Fibroblast of villous mesenchyme (primary cell): ENCODE data around the gene GPHN. TPM values are rescaled to one million over a fixed set of nuclear protein-coding genes. Genes with fewer than 3 reads are reported as not detected.
"Not testable (repeated sequence)": the region's sequence is repeated elsewhere in the genome, so short reads cannot be mapped to it uniquely, and the experiment has no call there.

Experiments
- DNase-seq: peaks from one replicate; pipeline ENCODE4 v3.0.0-alpha.2; 2010; ENCODE audit warnings: low read depth
- H3K4me3 ChIP-seq: 2 replicates; pipeline ENCODE4 v1.5.1; 2011; ENCODE audit warnings: low read depth, mild to moderate bottlenecking, low read length
- total RNA-seq: library from RNA; depleted of rRNA; stranded (reverse); fragments of >200 nt; gene quantifications from 2 replicates; pipeline ENCODE4 v1.2.3, GENCODE V29; 2012
- TF ChIP-seq, protein P1 (sequence below): IDR thresholded peaks from 2 replicates; pipeline ENCODE4 v1.5.1; 2012; ENCODE audit warnings: low read depth, mild to moderate bottlenecking, low read length; ENCODE audit not compliant: insufficient read depth

Gene GPHN
- total RNA-seq, 1 donor: 9.1 TPM

DNA sequence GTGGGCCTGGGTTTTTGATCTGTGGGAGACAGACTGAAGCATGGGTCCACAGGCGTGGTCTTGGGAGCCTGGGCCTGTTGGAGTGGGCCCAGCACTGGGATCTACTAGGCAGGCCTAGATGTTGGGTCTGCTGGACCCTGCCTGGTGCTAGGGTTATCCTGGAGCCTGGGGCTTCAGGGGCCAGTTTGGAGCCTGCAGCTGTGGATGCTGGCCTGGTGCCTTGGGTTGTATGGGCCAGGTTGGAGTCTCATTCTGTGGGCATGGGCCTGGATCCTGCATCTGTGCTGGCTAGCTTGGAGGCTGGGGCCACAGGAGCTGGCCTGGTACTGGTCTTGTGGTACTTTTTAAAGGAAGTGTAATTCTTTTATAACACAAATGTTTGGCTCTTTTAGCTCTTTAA, 68.0 kb downstream of the GPHN start:
- H3K4me3 ChIP-seq: no peak overlapping the region
- TF ChIP-seq, protein P1, sequence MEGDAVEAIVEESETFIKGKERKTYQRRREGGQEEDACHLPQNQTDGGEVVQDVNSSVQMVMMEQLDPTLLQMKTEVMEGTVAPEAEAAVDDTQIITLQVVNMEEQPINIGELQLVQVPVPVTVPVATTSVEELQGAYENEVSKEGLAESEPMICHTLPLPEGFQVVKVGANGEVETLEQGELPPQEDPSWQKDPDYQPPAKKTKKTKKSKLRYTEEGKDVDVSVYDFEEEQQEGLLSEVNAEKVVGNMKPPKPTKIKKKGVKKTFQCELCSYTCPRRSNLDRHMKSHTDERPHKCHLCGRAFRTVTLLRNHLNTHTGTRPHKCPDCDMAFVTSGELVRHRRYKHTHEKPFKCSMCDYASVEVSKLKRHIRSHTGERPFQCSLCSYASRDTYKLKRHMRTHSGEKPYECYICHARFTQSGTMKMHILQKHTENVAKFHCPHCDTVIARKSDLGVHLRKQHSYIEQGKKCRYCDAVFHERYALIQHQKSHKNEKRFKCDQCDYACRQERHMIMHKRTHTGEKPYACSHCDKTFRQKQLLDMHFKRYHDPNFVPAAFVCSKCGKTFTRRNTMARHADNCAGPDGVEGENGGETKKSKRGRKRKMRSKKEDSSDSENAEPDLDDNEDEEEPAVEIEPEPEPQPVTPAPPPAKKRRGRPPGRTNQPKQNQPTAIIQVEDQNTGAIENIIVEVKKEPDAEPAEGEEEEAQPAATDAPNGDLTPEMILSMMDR: no peak
- no peak for DNase-seq

DNA sequence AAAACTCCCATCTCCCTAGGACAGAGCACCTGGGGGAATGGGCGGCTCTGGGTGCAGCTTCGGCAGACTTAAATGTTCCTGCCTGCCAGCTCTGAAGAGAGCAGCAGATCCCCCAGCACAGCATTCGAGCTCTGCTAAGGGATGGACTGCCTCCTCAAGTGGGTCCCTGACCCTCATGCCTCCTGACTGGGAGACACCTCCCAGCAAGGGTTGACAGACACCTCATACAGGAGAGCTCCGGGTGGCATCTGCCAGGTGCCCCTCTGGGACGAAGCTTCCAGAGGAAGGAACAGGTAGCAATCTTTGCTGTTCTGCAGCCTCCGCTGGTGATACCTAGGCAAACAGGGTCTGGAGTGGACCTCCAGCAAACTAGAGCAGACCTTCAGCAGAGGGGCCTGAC, 79.8 kb downstream of the GPHN start:
- DNase-seq, H3K4me3 ChIP-seq: not testable (repeated sequence)

DNA sequence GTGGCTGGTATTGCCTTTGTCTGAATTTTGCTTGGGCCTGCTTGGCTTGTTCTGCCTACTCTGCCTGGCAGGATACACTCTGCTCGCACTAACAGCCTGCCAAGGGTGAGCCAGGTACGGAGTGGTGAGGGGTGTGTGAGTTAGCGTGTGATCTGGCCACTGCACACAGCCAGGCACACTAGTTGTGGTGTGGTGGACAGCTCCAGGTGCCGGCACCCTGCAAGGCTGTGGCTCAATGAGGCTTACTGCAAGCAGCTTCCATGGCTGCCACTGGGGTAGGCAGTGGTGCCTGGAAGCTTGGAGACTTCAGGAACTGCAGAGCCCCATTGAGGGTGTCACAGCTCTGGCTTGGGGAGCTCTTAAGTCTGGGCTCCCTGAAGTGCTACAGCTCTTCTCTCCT, 87.4 kb downstream of the GPHN start:
- DNase-seq: no peak
- TF ChIP-seq, protein P1: no peak
- H3K4me3 ChIP-seq: no peak overlapping the region

DNA sequence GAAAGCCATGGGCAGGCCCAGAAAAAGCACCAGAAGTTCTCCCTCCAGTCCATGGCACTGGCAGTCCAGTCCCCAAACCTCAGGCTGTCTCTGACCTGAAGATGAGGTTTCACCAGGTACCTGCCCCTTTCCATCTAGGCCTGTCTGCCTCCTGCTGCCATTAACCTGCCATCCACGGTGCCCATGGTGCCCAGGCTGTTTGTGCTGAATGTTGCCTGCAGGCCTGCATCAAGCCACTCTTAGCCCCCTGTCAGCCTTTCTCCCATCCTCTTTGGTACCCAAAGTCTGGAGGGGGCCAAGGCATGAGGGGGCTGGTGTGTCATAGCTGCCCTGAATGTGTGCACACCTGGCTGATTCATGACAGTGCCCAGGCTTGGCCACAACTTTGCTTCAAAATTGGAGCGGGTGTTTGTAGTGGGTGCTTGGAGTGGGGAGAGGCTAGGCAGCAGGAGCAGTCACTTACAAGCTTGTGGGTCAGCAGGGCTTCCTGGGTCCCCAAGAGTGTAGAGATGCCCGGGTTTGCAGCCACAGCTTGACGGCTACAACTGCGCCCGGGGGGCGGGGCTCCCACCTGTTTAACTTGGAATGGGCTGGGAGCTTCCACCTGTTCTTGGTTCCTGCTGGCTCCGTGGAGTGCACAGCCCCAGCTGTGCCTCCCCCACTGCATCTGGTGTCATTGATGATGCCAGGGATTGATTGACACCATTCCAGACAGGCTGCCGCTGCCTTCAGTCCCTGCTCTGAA, 88.5 kb downstream of the GPHN start:
- no peak overlapping the region for H3K4me3 ChIP-seq
- TF ChIP-seq, protein P1: no peak
- DNase-seq: no peak

DNA sequence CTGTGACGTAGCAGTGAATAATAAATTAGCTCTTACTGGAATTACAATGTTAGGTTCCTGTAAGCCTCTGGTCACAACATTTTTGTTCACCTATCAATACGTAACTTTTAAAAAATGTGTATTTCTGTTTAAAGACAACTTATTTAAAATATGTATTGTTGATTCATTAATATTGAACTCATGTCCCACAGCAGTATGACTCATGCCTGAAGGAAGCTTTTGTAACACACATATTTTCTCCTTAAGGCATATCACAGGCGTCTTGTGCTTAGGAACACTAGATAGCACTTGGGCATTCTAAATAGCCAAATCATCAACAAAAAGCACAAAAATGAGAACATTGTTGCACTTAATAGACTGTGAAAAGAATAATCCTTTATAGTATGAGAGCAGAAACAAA, 92.5 kb downstream of the GPHN start:
- DNase-seq: peak; percentile 44
- TF ChIP-seq, protein P1: no peak

DNA sequence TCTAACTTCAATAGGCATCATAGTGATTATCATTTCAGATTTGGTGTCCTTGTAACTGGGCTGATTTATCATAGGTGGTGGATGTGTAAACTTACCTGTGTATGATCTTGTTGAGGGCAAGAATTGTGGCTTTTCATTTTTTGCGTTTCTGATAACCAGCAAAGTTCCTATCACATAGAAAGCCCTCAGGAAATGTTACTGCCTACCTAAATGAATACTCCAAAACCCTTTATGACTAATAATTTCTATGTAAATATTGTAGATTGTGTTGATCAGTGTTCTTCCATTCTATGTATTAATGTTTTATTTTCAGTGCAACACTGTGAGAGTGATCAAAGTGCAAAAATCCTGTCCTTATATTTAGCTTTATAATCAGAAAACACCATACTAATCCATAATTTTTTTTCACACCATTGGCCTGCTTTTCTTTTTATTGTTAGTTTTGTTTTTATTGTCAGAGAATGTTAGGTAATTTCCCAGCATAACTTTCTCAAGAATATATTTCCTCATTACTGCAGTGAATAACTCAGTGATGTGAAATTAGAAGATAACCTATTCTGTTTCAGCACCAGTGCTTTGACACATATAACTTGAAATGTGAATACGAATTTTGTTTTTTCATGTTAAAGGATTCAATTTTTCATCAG, 94.1 kb downstream of the GPHN start:
- TF ChIP-seq, protein P1: no peak
- no peak overlapping the region for H3K4me3 ChIP-seq
- peak; percentile 1 for DNase-seq

More for the DNA sequence above, 92.5 kb downstream of the GPHN start:
- no peak overlapping the region for H3K4me3 ChIP-seq

DNA sequence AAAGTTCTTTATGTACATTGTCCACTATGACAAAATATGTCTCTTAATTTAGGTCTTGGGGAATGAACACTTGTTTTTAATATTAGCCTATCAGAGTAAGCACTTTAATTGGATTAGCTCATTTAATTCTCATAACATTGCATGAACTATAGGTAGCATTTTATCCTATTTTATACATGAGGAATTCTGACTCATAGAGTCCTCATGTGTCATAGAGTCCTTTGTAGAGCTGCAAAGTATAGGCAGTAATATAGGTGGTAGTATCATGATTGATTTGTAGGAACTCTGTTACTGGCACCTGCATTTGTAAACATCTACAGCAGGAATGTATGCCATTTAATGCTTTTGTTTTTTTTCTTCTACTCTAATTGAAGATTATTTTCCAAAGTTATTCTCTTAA, 96.0 kb downstream of the GPHN start:
- TF ChIP-seq, protein P1: no peak
- no peak overlapping the region for H3K4me3 ChIP-seq
- no peak for DNase-seq
